Measurements from ENCODE around the gene BSG. TPM values are rescaled to one million over a fixed set of nuclear protein-coding genes. Genes with fewer than 3 reads are reported as not detected.

The BSG gene
- total and polyA plus RNA-seq, 2 experiments from 2014 or later = 957 to 973 TPM

- Histone ChIP-seq H3K4me3 (peak overlapping the region; percentile 50), H2AFZ (no peak overlapping the region), H3K4me2 (peak overlapping the region; percentile 70), H3K4me1 (ENCODE audit: insufficient read depth) (peaks cover 5% of the 10 kb centered on the region; the same call in 1 of the 2 replicates), H3K36me3 (ENCODE audit: insufficient read depth) (no peaks in the 10 kb centered on the region), H3K27ac (ENCODE audit: low read depth) (no peak overlapping the region), H3K9me2 (ENCODE audit: insufficient read depth) (no peaks in the 10 kb centered on the region), H3K27me3 (ENCODE audit: insufficient read depth) (peaks cover 31% of the 10 kb centered on the region), H3F3A (replicated peaks; ENCODE audit: low read depth) (no peaks in the 10 kb centered on the region; the same call in 1 of the 2 replicates), H4K20me1 (replicated peaks; ENCODE audit: insufficient read depth) (peaks cover 4% of the 10 kb centered on the region; the same call in 1 of the 2 replicates), H3K79me2 (replicated peaks; ENCODE audit: insufficient read depth) (no peaks in the 10 kb centered on the region)
- H3K9me3 Mint-ChIP-seq = no peaks in the 10 kb centered on the region
- ATAC-seq = no peak
- H3K4me1 Mint-ChIP-seq = no peaks in the 10 kb centered on the region
- no peak overlapping the region for H3K27ac Mint-ChIP-seq
- no peak for DNase-seq (ENCODE audit: low spot score)
- peak overlapping the region; percentile 45; the same call in 1 of the 3 replicates for H3K4me3 Mint-ChIP-seq
- no peak for TF ChIP-seq CREB1 (CRISPR knock-in tag; IDR thresholded peaks at IDR 0.05; ENCODE audit: low read depth)
- no peak for TF ChIP-seq REST (IDR thresholded peaks at IDR 0.05; ENCODE audit: unreplicated experiment)
- no peak for TF ChIP-seq ZNF462 (CRISPR knock-in tag; IDR thresholded peaks at IDR 0.05)
- no peak for TF ChIP-seq ZNF114 (CRISPR knock-in tag; IDR thresholded peaks at IDR 0.05)
- no peak for TF ChIP-seq CTCF (conservative IDR thresholded peaks at IDR 0.05; ENCODE audit: low read depth in 2 of 2)
- TF ChIP-seq STAT1 (IDR thresholded peaks at IDR 0.05; ENCODE audit: unreplicated experiment) = no peak
- TF ChIP-seq EZH2 (IDR thresholded peaks at IDR 0.05; ENCODE audit: low read depth, unreplicated experiment) = no peak
- no peak for TF ChIP-seq ETS1 (IDR thresholded peaks at IDR 0.05)
- no peak for TF ChIP-seq POLR2AphosphoS5 (IDR thresholded peaks at IDR 0.05; ENCODE audit: low read depth)
- TF ChIP-seq EZH2phosphoT487 (IDR thresholded peaks at IDR 0.05; ENCODE audit: unreplicated experiment) = no peak
- no peak for TF ChIP-seq JUNB (IDR thresholded peaks at IDR 0.05; ENCODE audit: unreplicated experiment)
- no peak for TF ChIP-seq NANOG (IDR thresholded peaks at IDR 0.05; ENCODE audit: borderline replicate concordance)
- TF ChIP-seq ZNF331 (CRISPR knock-in tag; IDR thresholded peaks at IDR 0.05; ENCODE audit: low read depth) = no peak
- no peaks in the 10 kb centered on the region for H3K36me3 Mint-ChIP-seq (ENCODE audit: low read depth)
- peaks cover 49% of the 10 kb centered on the region for H3K27me3 Mint-ChIP-seq (ENCODE audit: insufficient read depth, low read depth, poor library complexity)
Observed at GRCh38 chr19:590396-590745, 18.0 kb downstream of the BSG start.
